PC-9 (cell line): ENCODE data around the gene SYNDIG1L. TPM values are rescaled to one million over a fixed set of nuclear protein-coding genes. Genes with fewer than 3 reads are reported as not detected.

ENCODE experiments used
- BruUV-seq: library from RNA; stranded (reverse); fragments of 400-500 nt; replicated peaks from 2 replicates; lab custom pipeline; 2021; lab: Mats Ljungman, UMichigan
- CTCF ChIA-PET: fragments of 300-600 bp; sonication (Branson Sonifier 250); formaldehyde crosslinking; loops from one replicate; lab custom pipeline; 2022; ENCODE audit warnings: antibody characterized with exemption; lab: Charles Lee
- POLR2A ChIA-PET: fragments of 300-600 bp; sonication (Branson Sonifier 250); formaldehyde crosslinking; loops from one replicate; lab custom pipeline; 2022; ENCODE audit warnings: antibody characterized with exemption; ENCODE audit not compliant: unreplicated experiment; lab: Charles Lee
- DNase-seq, 2 experiments: peaks; one replicate each; pipeline versions ENCODE4 v3.0.0 to v3.0.0-alpha.2; 2015 to 2022; ENCODE audit warnings: mixed read lengths in 1 of 2
- H2AFZ ChIP-seq: fragments of 200-600 bp; sonication (generic); 2 replicates; pipeline ENCODE4 v1.8.1; 2017; ENCODE audit warnings: antibody characterized with exemption
- H3F3A ChIP-seq: fragments of 200-600 bp; sonication (generic); 2 replicates; pipeline ENCODE4 v1.8.1; 2017; ENCODE audit warnings: antibody characterized with exemption, mild to moderate bottlenecking, low read depth; ENCODE audit not compliant: insufficient read depth
- H3K27ac ChIP-seq: fragments of 200-600 bp; sonication (generic); 2 replicates; pipeline ENCODE4 v1.6.1; 2016; ENCODE audit warnings: mixed run types
- H3K27me3 ChIP-seq: fragments of 200-600 bp; sonication (generic); 2 replicates; pipeline ENCODE4 v1.6.1; 2016; ENCODE audit warnings: low read depth, mixed run types; ENCODE audit not compliant: insufficient read depth
- H3K36me3 ChIP-seq: fragments of 200-600 bp; sonication (generic); 2 replicates; pipeline ENCODE4 v1.6.1; 2016; ENCODE audit warnings: low read depth, mixed run types
- H3K4me1 ChIP-seq: fragments of 200-600 bp; sonication (generic); replicated peaks from 2 replicates; pipeline ENCODE4 v1.6.1; 2016; ENCODE audit warnings: mixed run types; ENCODE audit not compliant: insufficient read depth
- H3K4me2 ChIP-seq: fragments of 200-600 bp; sonication (generic); 2 replicates; pipeline ENCODE4 v1.6.1; 2017; ENCODE audit warnings: mixed run types
- H3K4me3 ChIP-seq: fragments of 200-600 bp; sonication (generic); 2 replicates; pipeline ENCODE4 v1.6.1; 2016; ENCODE audit warnings: mixed run types
- H3K79me2 ChIP-seq: fragments of 200-600 bp; sonication (generic); 2 replicates; pipeline ENCODE4 v1.6.1; 2017; ENCODE audit warnings: low read depth, mixed run types
- H3K9me2 ChIP-seq: fragments of 200-600 bp; sonication (generic); 2 replicates; pipeline ENCODE4 v1.8.1; 2017; ENCODE audit warnings: mild to moderate bottlenecking; ENCODE audit not compliant: insufficient read depth
- H3K9me3 ChIP-seq: fragments of 200-600 bp; sonication (generic); 2 replicates; pipeline ENCODE4 v1.8.1; 2016; ENCODE audit warnings: low read depth; ENCODE audit not compliant: insufficient read depth
- H4K20me1 ChIP-seq: fragments of 200-600 bp; sonication (generic); 2 replicates; pipeline ENCODE4 v1.8.1; 2017; ENCODE audit not compliant: insufficient read depth
- CTCF ChIP-seq: fragments of 200-600 bp; sonication (generic); conservative IDR thresholded peaks from 2 replicates; pipeline ENCODE4 v1.6.1; 2017; ENCODE audit warnings: mixed run types, antibody characterized with exemption, mild to moderate bottlenecking, moderate library complexity
- EZH2 ChIP-seq: fragments of 200-600 bp; sonication (generic); IDR thresholded peaks from 2 replicates; pipeline ENCODE4 v1.8.0; 2017; ENCODE audit warnings: antibody characterized with exemption, low read depth
- intact Hi-C: fragments of 100-400 bp; cut with micrococcal nuclease; formaldehyde crosslinking; loops from one replicate; pipeline ENCODE4 v1.10.0; 2022; ENCODE audit not compliant: unreplicated experiment
- total RNA-seq: library from RNA; stranded (reverse); gene quantifications from 2 replicates; pipeline ENCODE4 v1.2.3, GENCODE V29; 2021

The SYNDIG1L gene
- total RNA-seq, 1 experiment from 2014 or later, result 0.52 TPM

DNA sequence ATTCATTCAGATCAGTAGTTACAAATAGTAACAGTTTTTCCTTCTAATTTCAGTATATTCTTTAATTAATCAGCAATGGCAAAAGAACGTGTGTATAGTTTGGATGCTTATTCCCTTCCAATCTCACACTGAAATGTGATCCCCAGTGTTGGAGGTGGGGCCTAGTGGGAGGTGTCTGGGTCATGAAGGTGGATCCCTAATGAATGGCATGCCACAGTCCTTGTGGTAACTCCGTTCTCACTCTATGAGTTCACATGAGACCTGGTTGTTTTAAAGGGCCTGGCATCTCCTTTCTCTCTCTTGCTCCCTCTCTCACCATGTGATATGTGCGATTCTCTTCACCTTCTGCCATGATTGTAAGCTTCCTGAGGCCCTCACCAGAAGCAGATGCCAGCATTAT, 18.9 kb upstream of the SYNDIG1L start:
- Histone ChIP-seq H3K4me3 (no peak overlapping the region), H3K36me3 (no peaks in the 10 kb centered on the region), H3K4me1 (0 out of 2 replicates have a peak, but pooled peaks cover 7% of the 10 kb centered on the region), H3K9me2 (no peaks in the 10 kb centered on the region), H3K4me2 (no peak overlapping the region), H3K27ac (no peak overlapping the region), H3K9me3 (no peaks in the 10 kb centered on the region), H3K79me2 (no peaks in the 10 kb centered on the region), H3F3A (peaks cover 8% of the 10 kb centered on the region; the same call in 1 of the 2 replicates), H4K20me1 (no peaks in the 10 kb centered on the region), H3K27me3 (no peaks in the 10 kb centered on the region), H2AFZ (no peak overlapping the region)
- DNase-seq, result peak in 1 of 2 experiments; percentile 52
- CTCF ChIA-PET, result no interaction called here
- POLR2A ChIA-PET, result interaction anchor here (0.7 kb wide), 1 partner anchor 21 kb away, joined by 3 read pairs; no protein-coding TSS in a partner anchor
- no peak for TF ChIP-seq CTCF
- no peak for TF ChIP-seq EZH2
- no TSS peak for BruUV-seq
- intact Hi-C loops, result no loop called here

- no TSS peak for BruUV-seq
- H3K4me2 ChIP-seq, result no peak overlapping the region
- no peaks in the 10 kb centered on the region for H4K20me1 ChIP-seq
- no peaks in the 10 kb centered on the region for H3K9me2 ChIP-seq
- H3K36me3 ChIP-seq, result no peaks in the 10 kb centered on the region
- no peak overlapping the region for H2AFZ ChIP-seq
- peaks cover 24% of the 10 kb centered on the region for H3F3A ChIP-seq
- DNase-seq, result no peak
- intact Hi-C loops, result no loop called here
- H3K4me3 ChIP-seq, result no peak overlapping the region
- ChIA-PET POLR2A (interaction anchor here (0.7 kb wide), 2 partner anchors 28 to 145 kb away, joined by 3 read pairs; no protein-coding TSS in a partner anchor), CTCF (no interaction called here)
- TF ChIP-seq EZH2 (no peak), CTCF (no peak)
- H3K27me3 ChIP-seq, result no peaks in the 10 kb centered on the region
- no peaks in the 10 kb centered on the region for H3K9me3 ChIP-seq
- peaks cover 23% of the 10 kb centered on the region for H3K4me1 ChIP-seq
- no peak overlapping the region for H3K27ac ChIP-seq
- H3K79me2 ChIP-seq, result no peaks in the 10 kb centered on the region
These were observed 16.7 kb upstream of the SYNDIG1L start for GRCh38 chr14:74442757-74443156.

- Histone ChIP-seq H3K4me2 (no peak overlapping the region), H3K27ac (no peak overlapping the region), H3K4me1 (peaks cover 34% of the 10 kb centered on the region), H2AFZ (no peak overlapping the region), H4K20me1 (no peaks in the 10 kb centered on the region), H3K9me2 (no peaks in the 10 kb centered on the region), H3K79me2 (no peaks in the 10 kb centered on the region), H3K36me3 (no peaks in the 10 kb centered on the region), H3K9me3 (no peaks in the 10 kb centered on the region), H3K27me3 (no peaks in the 10 kb centered on the region), H3F3A (peaks cover 28% of the 10 kb centered on the region), H3K4me3 (no peak overlapping the region)
- DNase-seq, result peak in 1 of 2 experiments; percentile 29
- ChIA-PET POLR2A (interaction anchor here (0.6 to 0.7 kb wide), 2 partner anchors 18 to 134 kb away, joined by 7 to 46 read pairs; no protein-coding TSS in a partner anchor), CTCF (interaction anchor here (0.6 to 1.1 kb wide), 2 partner anchors 12 to 77 kb away, joined by 3 read pairs; no protein-coding TSS in a partner anchor)
- BruUV-seq, result no TSS peak
- TF ChIP-seq EZH2, result no peak
- intact Hi-C loops, result no loop called here
These were observed 15.1 kb upstream of the SYNDIG1L start for GRCh38 chr14:74441113-74441512.
